Breast epithelium (tissue), 4 donors: Measurements from ENCODE around the gene GATAD2A. TPM values are rescaled to one million over a fixed set of nuclear protein-coding genes. Genes with fewer than 3 reads are reported as not detected.

Experiments
- DNase-seq, 2 donors: peaks; one replicate each; pipeline ENCODE4 v3.0.0-alpha.2; 2019; ENCODE audit warnings: low spot score in 2 of 2
- H3K27ac ChIP-seq, 2 donors: fragments of 200-600 bp; sonication (generic) in 1 of 2; one replicate each; pipeline ENCODE4 v1.5.1; 2016 to 2019; ENCODE audit warnings: mild to moderate bottlenecking in 1 of 2
- H3K27me3 ChIP-seq, 2 donors: fragments of 200-600 bp; sonication (generic) in 1 of 2; one replicate each; pipeline versions ENCODE4 v1.5.1 to v1.6.0; 2017 to 2019; ENCODE audit warnings: control low read depth in 1 of 2, mild to moderate bottlenecking in 1 of 2
- H3K36me3 ChIP-seq: fragments of 200-600 bp; one replicate; pipeline ENCODE4 v1.5.1; 2019
- H3K4me1 ChIP-seq, 2 donors: fragments of 200-600 bp; sonication (generic); one replicate each; pipeline ENCODE4 v1.5.1; 2016 to 2019; ENCODE audit warnings: control low read depth in 1 of 2
- H3K4me3 ChIP-seq, 3 donors: fragments of 200-600 bp; sonication (generic); 1 replicate in 2 of 3; 2 replicates in 1 of 3; pipeline ENCODE4 v1.5.1; 2016 to 2019; ENCODE audit warnings: mild to moderate bottlenecking in 3 of 3, moderate library complexity in 2 of 3
- H3K9me3 ChIP-seq, 2 donors: fragments of 200-600 bp; sonication (generic) in 1 of 2; one replicate each; pipeline ENCODE4 v1.5.1; 2016 to 2019; ENCODE audit warnings: control low read depth in 1 of 2
- POLR2A ChIP-seq: fragments of 450-650 bp; IDR thresholded peaks from one replicate; pipeline ENCODE4 v1.6.1; 2016; ENCODE audit warnings: antibody characterized with exemption, mild to moderate bottlenecking, moderate library complexity
- POLR2AphosphoS5 ChIP-seq, 3 donors: sonication (generic); formaldehyde crosslinking; IDR thresholded peaks; one replicate each; pipeline ENCODE4 v1.6.1; 2017; ENCODE audit warnings: antibody characterized with exemption in 3 of 3
- intact Hi-C: fragments of 100-400 bp; cut with DNase I; formaldehyde crosslinking; loops from one replicate; pipeline ENCODE4 v1.15.1; 2023; ENCODE audit warnings: low total_unique reads
- total RNA-seq, 3 donors: library from RNA; depleted of rRNA; stranded (reverse); fragments of >200 nt; gene quantifications; one replicate each; pipeline ENCODE4 v1.1.0, GENCODE V29; 2016
- TF ChIP-seq, protein P1 (sequence below), 3 donors: fragments of 450-650 bp; IDR thresholded peaks; one replicate each; pipeline ENCODE4 v1.5.1; 2016 to 2017; ENCODE audit warnings: antibody characterized with exemption in 3 of 3, mild to moderate bottlenecking in 3 of 3, moderate library complexity in 3 of 3

GATAD2A gene
- total RNA-seq, 3 donors from 2014 or later, result 29.1 to 38.7 (median 33.6) TPM

DNA sequence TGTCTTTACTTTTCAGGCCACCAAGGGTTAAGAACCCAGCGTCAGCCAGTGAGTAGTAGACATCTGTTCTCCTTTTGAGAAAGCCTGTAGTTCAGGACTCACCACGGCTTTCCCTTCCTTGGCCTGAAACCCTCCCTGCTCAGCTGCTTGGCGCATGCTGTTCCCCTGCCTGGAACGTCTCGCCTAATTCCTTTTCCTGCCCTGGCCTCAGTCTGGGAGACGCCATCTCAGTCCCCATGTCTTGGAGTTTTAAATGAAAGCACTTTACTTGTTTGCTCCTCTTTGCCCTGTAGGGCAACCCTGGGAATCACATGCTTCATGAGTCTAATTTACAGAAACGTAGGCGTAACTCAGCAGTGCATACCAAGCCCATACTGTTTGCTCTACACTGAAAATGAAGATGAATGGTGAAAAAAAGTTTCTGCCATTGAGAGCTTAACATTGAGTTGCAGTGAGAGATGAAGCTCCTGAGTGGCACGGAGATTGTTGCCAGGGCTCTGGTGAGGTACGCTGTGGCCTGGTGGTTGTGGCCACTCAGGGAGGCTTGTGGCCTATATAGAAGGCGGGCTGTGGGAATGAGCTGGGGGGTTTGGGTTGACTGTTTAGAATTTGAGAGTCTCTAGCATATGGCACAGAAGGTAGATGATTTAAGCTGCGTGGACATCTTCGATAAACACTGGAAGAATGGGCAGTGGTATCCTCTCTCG lies 52.8 kb downstream of the GATAD2A start:
- H3K4me1 ChIP-seq, result peaks cover 20 to 22% of the 10 kb centered on the region in 2 donors
- DNase-seq, result no peak
- TF ChIP-seq, protein P1, sequence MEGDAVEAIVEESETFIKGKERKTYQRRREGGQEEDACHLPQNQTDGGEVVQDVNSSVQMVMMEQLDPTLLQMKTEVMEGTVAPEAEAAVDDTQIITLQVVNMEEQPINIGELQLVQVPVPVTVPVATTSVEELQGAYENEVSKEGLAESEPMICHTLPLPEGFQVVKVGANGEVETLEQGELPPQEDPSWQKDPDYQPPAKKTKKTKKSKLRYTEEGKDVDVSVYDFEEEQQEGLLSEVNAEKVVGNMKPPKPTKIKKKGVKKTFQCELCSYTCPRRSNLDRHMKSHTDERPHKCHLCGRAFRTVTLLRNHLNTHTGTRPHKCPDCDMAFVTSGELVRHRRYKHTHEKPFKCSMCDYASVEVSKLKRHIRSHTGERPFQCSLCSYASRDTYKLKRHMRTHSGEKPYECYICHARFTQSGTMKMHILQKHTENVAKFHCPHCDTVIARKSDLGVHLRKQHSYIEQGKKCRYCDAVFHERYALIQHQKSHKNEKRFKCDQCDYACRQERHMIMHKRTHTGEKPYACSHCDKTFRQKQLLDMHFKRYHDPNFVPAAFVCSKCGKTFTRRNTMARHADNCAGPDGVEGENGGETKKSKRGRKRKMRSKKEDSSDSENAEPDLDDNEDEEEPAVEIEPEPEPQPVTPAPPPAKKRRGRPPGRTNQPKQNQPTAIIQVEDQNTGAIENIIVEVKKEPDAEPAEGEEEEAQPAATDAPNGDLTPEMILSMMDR (IDR thresholded peaks at IDR 0.05), result no peak
- TF ChIP-seq POLR2A (no peak), POLR2AphosphoS5 (IDR thresholded peaks at IDR 0.05) (no peak)
- H3K27ac ChIP-seq, result peak overlapping the region in 1 of 2 donors; percentile 13
- H3K4me3 ChIP-seq, result no peak overlapping the region
- H3K36me3 ChIP-seq, result no peaks in the 10 kb centered on the region
- no peaks in the 10 kb centered on the region for H3K27me3 ChIP-seq
- no peaks in the 10 kb centered on the region for H3K9me3 ChIP-seq
- intact Hi-C loops, result no loop called here

DNA sequence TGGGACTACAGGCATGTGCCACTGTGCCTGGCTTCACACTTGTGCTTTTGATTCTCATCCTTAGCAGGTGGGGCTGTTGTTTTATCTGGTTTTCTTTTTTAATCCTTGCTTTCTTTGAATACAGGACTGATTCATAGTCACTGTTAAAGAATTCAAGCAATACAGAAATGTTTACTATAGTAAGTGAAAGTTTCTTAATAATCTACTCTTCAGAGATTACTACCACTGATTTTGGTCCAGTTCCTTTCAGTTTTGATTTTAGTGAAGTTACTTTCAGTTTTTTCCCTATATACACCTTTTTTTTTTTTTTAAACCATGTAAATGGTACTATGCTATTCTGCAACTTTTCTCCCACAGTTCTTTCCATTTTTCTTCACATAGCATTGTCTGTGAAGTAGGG lies 53.6 kb downstream of the GATAD2A start:
- Histone ChIP-seq H3K9me3 (no peaks in the 10 kb centered on the region), H3K4me3 (no peak overlapping the region), H3K4me1 (peaks cover 25 to 30% of the 10 kb centered on the region in 2 donors), H3K27me3 (no peaks in the 10 kb centered on the region), H3K27ac (no peak overlapping the region), H3K36me3 (no peaks in the 10 kb centered on the region)
- intact Hi-C loops, result no loop called here
- no peak for DNase-seq
- TF ChIP-seq, protein P1 (IDR thresholded peaks at IDR 0.05), result no peak
- TF ChIP-seq POLR2AphosphoS5 (IDR thresholded peaks at IDR 0.05) (no peak), POLR2A (no peak)

DNA sequence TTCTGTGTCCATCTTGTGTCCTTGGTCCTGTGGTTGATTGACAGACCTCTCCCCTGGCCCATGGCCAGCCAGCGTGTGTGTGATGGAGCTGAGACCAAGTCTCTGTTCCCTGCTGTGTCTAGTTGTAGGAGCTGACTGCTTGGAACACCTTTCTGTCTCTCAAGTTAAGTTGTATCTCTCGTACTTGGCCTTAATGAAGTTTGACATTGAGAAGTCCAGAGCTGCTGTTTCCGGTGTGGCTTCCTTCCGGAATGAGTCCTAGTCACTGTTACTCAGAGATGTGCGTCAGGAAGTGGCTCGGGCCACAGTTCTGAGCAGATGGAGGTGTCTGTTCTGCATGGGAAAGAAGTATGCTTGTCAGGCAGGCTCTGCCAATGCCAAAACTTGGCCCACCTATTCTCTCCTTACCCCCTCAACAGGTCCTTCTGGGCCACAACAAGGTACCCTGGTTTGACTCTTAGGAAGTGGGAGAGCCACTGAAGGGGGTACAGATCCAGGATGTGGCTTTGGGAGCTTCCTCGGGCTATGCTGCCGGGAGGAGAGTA lies 54.3 kb downstream of the GATAD2A start:
- no peak for DNase-seq
- Histone ChIP-seq H3K27ac (peak overlapping the region; percentile 49 to 75), H3K4me1 (peaks cover 25 to 31% of the 10 kb centered on the region in 2 donors), H3K4me3 (peak overlapping the region in 1 of 3 donors; percentile 42), H3K27me3 (no peaks in the 10 kb centered on the region), H3K9me3 (no peaks in the 10 kb centered on the region), H3K36me3 (no peaks in the 10 kb centered on the region)
- intact Hi-C loops, result no loop called here
- TF ChIP-seq, protein P1 (IDR thresholded peaks at IDR 0.05), result no peak
- TF ChIP-seq POLR2AphosphoS5 (IDR thresholded peaks at IDR 0.05) (no peak), POLR2A (no peak)

DNA sequence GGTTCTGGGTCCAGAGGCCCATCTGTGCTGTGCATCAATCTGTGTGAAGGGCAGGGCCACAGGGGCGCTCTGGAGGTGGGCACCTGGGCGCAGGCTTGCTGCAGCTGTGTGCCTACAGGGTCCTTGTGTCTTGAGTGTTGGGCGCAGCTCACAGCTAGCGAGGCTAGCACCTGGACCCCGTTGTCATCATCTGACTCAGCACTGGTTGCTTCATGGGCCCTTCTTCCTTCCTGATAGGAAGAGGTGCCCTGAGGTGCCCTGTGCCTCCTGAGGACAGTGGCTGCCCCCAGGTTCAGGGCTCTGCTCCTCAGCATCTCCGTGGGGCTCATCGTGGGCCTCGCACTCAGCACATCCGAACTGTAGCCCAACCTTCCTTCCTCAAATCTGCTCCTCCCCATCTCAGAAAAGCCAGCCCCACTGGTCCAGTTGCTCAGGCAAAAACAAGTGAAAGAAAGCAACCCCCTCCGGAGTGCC lies 54.8 kb downstream of the GATAD2A start:
- H3K36me3 ChIP-seq, result no peaks in the 10 kb centered on the region
- H3K27me3 ChIP-seq, result no peaks in the 10 kb centered on the region
- no peak for DNase-seq
- H3K4me3 ChIP-seq, result peak overlapping the region in 1 of 3 donors; percentile 42
- peak overlapping the region; percentile 49 to 75 for H3K27ac ChIP-seq
- TF ChIP-seq POLR2A (no peak), POLR2AphosphoS5 (IDR thresholded peaks at IDR 0.05) (no peak)
- TF ChIP-seq, protein P1 (IDR thresholded peaks at IDR 0.05), result no peak
- H3K9me3 ChIP-seq, result no peaks in the 10 kb centered on the region
- intact Hi-C loops, result no loop called here
- peaks cover 25 to 31% of the 10 kb centered on the region in 2 donors for H3K4me1 ChIP-seq

DNA sequence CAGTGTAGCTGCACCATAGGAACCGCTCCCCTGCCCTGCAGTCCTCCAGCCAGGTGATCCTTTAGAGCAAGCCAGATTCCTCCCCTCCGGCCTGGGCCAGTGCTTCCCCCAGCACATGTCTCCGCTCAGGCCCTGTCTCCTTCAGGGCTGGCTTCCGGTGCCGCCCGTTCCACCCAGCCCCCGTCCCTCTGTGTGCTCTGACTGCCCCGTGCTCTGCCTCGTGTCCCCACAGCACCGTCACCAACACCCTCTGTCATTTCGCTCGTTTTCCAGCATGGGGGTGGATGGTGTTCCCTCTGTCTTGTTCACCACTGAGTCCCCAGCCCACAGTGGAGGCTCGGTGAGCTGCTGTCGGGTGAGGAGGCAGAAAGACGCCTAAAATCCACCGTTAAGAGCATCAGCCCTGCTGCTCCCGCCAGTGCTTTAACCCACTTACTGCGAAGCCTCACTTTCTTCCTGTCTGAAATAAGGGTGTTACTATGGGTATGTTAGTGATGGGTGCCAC lies 55.3 kb downstream of the GATAD2A start:
- Histone ChIP-seq H3K4me3 (peak overlapping the region in 1 of 3 donors; percentile 42), H3K36me3 (no peaks in the 10 kb centered on the region), H3K9me3 (no peaks in the 10 kb centered on the region), H3K27me3 (no peaks in the 10 kb centered on the region), H3K4me1 (peaks cover 25 to 31% of the 10 kb centered on the region in 2 donors), H3K27ac (peak overlapping the region; percentile 49 to 75)
- TF ChIP-seq POLR2A (no peak), POLR2AphosphoS5 (IDR thresholded peaks at IDR 0.05) (peak in 1 of 3 donors; percentile 33)
- TF ChIP-seq, protein P1 (IDR thresholded peaks at IDR 0.05), result no peak
- DNase-seq, result peak in 1 of 2 donors; percentile 30
- intact Hi-C loops, result no loop called here
